Panc1 (cell line): ENCODE data around the gene INSC.

Source experiments
- CTCF ChIP-seq: fragments of 450-650 bp; IDR thresholded peaks from 2 replicates; pipeline ENCODE4 v1.5.1; 2017; ENCODE audit warnings: mild to moderate bottlenecking
- REST ChIP-seq, 2 experiments: IDR thresholded peaks; 2 replicates each; pipeline ENCODE4 v1.6.1; 2011 to 2012; ENCODE audit warnings: low read depth in 2 of 2, control low read depth in 1 of 2, low read length in 1 of 2, mild to moderate bottlenecking in 1 of 2, moderate library complexity in 1 of 2; ENCODE audit not compliant: insufficient read depth in 1 of 2

- no peak for TF ChIP-seq REST (IDR thresholded peaks at IDR 0.05; ENCODE audit: insufficient read depth in 1 of 2, low read depth in 2 of 2, low read length in 1 of 2)
- no peak for TF ChIP-seq CTCF
These were observed 82.0 kb downstream of the INSC start for GRCh38 chr11:15196704-15197103.
